Stimulated activated CD4-positive, alpha-beta T cell treated with anti-CD3 and anti-CD28 coated beads, TNF-alpha, amount 100 ng/mL, for 1 hour (primary cell): ENCODE measurements around the gene SALL1.

Experiments
- DNase-seq, 3 donors: peaks; one replicate each; pipeline ENCODE4 v3.0.0-alpha.2; 2020; ENCODE audit warnings: low read depth in 3 of 3, low spot score in 1 of 3

SALL1 gene

GRCh38 chr16:51143196-51143977 lies 7.7 kb downstream of the SALL1 start:
- DNase-seq: no peak

GRCh38 chr16:51141541-51141940 lies 9.5 kb downstream of the SALL1 start:
- DNase-seq: no peak

- no peak for DNase-seq
Measured at GRCh38 chr16:51141106-51141505, 10.0 kb downstream of the SALL1 start.

GRCh38 chr16:51140112-51140511 lies 11.0 kb downstream of the SALL1 start:
- no peak for DNase-seq

GRCh38 chr16:51139568-51139967 lies 11.5 kb downstream of the SALL1 start:
- no peak for DNase-seq

- DNase-seq: no peak
Measured at GRCh38 chr16:51138178-51138577, 12.9 kb downstream of the SALL1 start.

GRCh38 chr16:51137097-51137496 lies 14.0 kb downstream of the SALL1 start:
- no peak for DNase-seq

- DNase-seq: no peak
Measured at GRCh38 chr16:51134876-51135275, 16.2 kb downstream of the SALL1 start.

GRCh38 chr16:51134269-51134812 lies 16.7 kb downstream of the SALL1 start:
- DNase-seq: no peak

- no peak for DNase-seq
Measured at GRCh38 chr16:51133688-51134087, 17.4 kb downstream of the SALL1 start.

GRCh38 chr16:51133183-51133582 lies 17.9 kb downstream of the SALL1 start:
- no peak for DNase-seq

GRCh38 chr16:51132490-51133115 lies 18.5 kb downstream of the SALL1 start:
- no peak for DNase-seq

- DNase-seq: no peak
Measured at GRCh38 chr16:51131619-51132018, 19.5 kb downstream of the SALL1 start.

- DNase-seq: no peak
Measured at GRCh38 chr16:51129105-51129504, 22.0 kb downstream of the SALL1 start.

- no peak for DNase-seq
Measured at GRCh38 chr16:51125992-51126391, 25.1 kb downstream of the SALL1 start.

GRCh38 chr16:51124896-51125295 lies 26.2 kb downstream of the SALL1 start:
- no peak for DNase-seq

GRCh38 chr16:51121850-51122249 lies 29.2 kb downstream of the SALL1 start:
- no peak for DNase-seq

GRCh38 chr16:51120730-51121347 lies 30.2 kb downstream of the SALL1 start:
- no peak for DNase-seq

GRCh38 chr16:51119973-51120729 lies 30.9 kb downstream of the SALL1 start:
- DNase-seq: no peak

- no peak for DNase-seq
Measured at GRCh38 chr16:51119556-51119955, 31.5 kb downstream of the SALL1 start.

- no peak for DNase-seq
Measured at GRCh38 chr16:51116353-51116752, 34.7 kb downstream of the SALL1 start.
